Heart right ventricle (tissue), 16 donors: ENCODE measurements around the gene KIAA2012. TPM values are rescaled to one million over a fixed set of nuclear protein-coding genes. Genes with fewer than 3 reads are reported as not detected.

Experiments used
- ATAC-seq, 8 donors: fragments of 200-7000 bp; cut with Tn5 transposase; one replicate each; pipeline ENCODE4 v1.9.1; 2020; ENCODE audit warnings: mild to moderate bottlenecking in 8 of 8, moderate library complexity in 8 of 8, moderate number of reproducible peaks in 1 of 8
- DNase-seq, 2 donors: peaks; one replicate each; pipeline ENCODE4 v3.0.0-alpha.2; 2020
- H3K27ac ChIP-seq, 10 donors: fragments of 200-600 bp; sonication (generic) in 2 of 10; one replicate each; pipeline versions ENCODE4 v1.5.0 to v1.8.0; 2020 to 2022; ENCODE audit warnings: mild to moderate bottlenecking in 3 of 10
- H3K27me3 ChIP-seq, 7 donors: fragments of 200-600 bp; one replicate each; pipeline ENCODE4 v1.8.0; 2021 to 2022; ENCODE audit warnings: mild to moderate bottlenecking in 2 of 7
- H3K36me3 ChIP-seq, 9 donors: fragments of 200-600 bp; sonication (generic) in 1 of 9; one replicate each; pipeline versions ENCODE4 v1.5.0 to v1.8.0; 2020 to 2022; ENCODE audit warnings: mild to moderate bottlenecking in 2 of 9
- H3K4me1 ChIP-seq, 9 donors: fragments of 200-600 bp; sonication (generic) in 1 of 9; one replicate each; pipeline versions ENCODE4 v1.5.0 to v1.8.0; 2020 to 2022; ENCODE audit warnings: mild to moderate bottlenecking in 4 of 9
- H3K4me3 ChIP-seq, 10 donors: fragments of 200-600 bp; sonication (generic) in 2 of 10; one replicate each; pipeline versions ENCODE4 v1.5.0 to v1.8.0; 2020 to 2022; ENCODE audit warnings: mild to moderate bottlenecking in 7 of 10, moderate library complexity in 2 of 10
- H3K9me3 ChIP-seq, 11 donors: fragments of 200-600 bp in 10 of 11; sonication (generic) in 2 of 11; one replicate each; pipeline versions ENCODE4 v1.5.0 to v1.8.0; 2013 to 2022; ENCODE audit warnings: mild to moderate bottlenecking in 2 of 11, control low read depth in 1 of 11, moderate library complexity in 1 of 11
- whole genome bisulfite sequencing, 2 donors: extraction: QIAGEN DNeasy Blood & Tissue Kit; methylation state at CpG; one replicate each; pipeline ENCODE4 v1.1.7; 2013; ENCODE audit warnings: inconsistent platforms in 1 of 2; 5-methylcytosine and 5-hydroxymethylcytosine counted together
- intact Hi-C, 10 donors: fragments of 100-400 bp; cut with DNase I; formaldehyde crosslinking; loops; one replicate each; pipeline versions ENCODE4 v1.11.1 to v1.14.2; 2022
- polyA plus RNA-seq, 2 donors: library from polyadenylated mRNA; stranded (reverse); fragments of 200-250 nt; gene quantifications; one replicate each; pipeline ENCODE4 v1.2.3, GENCODE V29; 2013
- total RNA-seq, 10 donors: library from RNA; stranded (reverse); fragmentation: NEBNext Ultra II Directional in 3 of 10; extraction: Animal tissue kit (Norgen Biotek cat#: 25700) in 3 of 10; gene quantifications; one replicate each; pipeline versions ENCODE4 v1.2.1 to v1.2.4, GENCODE V29; 2021 to 2023
- TF ChIP-seq, protein P1 (sequence below), 9 donors: fragments of 200-600 bp; sonication (generic) in 2 of 9; IDR thresholded peaks; one replicate each; pipeline versions ENCODE4 v1.5.0 to v1.8.0; 2021 to 2022; ENCODE audit warnings: antibody characterized with exemption in 9 of 9, mild to moderate bottlenecking in 5 of 9, moderate library complexity in 1 of 9
- donor health status: Arrhythmogenic right ventricular cardiomyopathy.
- donor health status: ischemic (EF 13 %, LVEDD 7.1; RV severe dilation, severe dysfunction).
- donor health status: healthy with polysubstance abuse.
- donor health status: DM: no; HTN: yes; CAD: no.
- donor health status: DM: no; HTN: no; CAD: no.
- donor health status: ischemic (EF 25% LVEDD 6.9; RV normal size, moderate dysfunction).
- donor health status: ischemic (EF 25% LVEDD 5.7; RV mildly dilated, moderate dysfunction).
- donor health status: healthy.
- donor health status: DM: yes; HTN: yes; CAD: no.
- donor health status: Ischemic cardiomyopathy.
- donor health status: ischemic (EF 35%, LVEDD 5.7; RV mildly dilated, moderate dysfunction).
- donor health status: nonischemic (EF 11% LVEDD 7.7; RV severe dilation, severe dysfunction).
- donor health status: DM: yes; HTN: yes; CAD: no.
- donor health status: PGD.
- donor health status: ischemic (EF 29% LVEDD 5.4; RV normal size, mild dysfunction).
- donor health status: nonischemic (EF 23%, LVEDD 6.1; RV moderate dilation, normal function).

KIAA2012 gene
- total and polyA plus RNA-seq, 12 donors = not detected

DNA sequence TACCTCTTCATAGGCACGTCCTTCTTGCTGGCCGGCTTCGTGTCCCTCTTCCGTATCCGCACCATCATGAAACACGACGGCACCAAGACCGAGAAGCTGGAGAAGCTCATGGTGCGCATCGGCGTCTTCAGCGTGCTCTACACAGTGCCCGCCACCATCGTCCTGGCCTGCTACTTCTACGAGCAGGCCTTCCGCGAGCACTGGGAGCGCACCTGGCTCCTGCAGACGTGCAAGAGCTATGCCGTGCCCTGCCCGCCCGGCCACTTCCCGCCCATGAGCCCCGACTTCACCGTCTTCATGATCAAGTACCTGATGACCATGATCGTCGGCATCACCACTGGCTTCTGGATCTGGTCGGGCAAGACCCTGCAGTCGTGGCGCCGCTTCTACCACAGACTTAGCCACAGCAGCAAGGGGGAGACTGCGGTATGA lies 37.1 kb upstream of the KIAA2012 start:
- Histone ChIP-seq H3K27me3 (peaks cover 0 to 94% (median 49%) of the 10 kb centered on the region in 7 donors), H3K9me3 (no peaks in the 10 kb centered on the region), H3K4me1 (peaks cover 13 to 61% (median 49%) of the 10 kb centered on the region in 9 donors), H3K36me3 (no peaks in the 10 kb centered on the region), H3K27ac (peak overlapping the region in 5 of 10 donors; percentile 76 to 86 (median 80)), H3K4me3 (peak overlapping the region in 9 of 10 donors; percentile 22 to 87 (median 76))
- intact Hi-C loops = loop anchor here in 9 of 10 donors (2.0 to 10.0 kb wide), 12 partner anchors 81 to 251 kb away; partner anchors contain the start of gene ALS2 (in 1 of the 9)
- WGBS, 2 donors = 30 to 40% methylated on average over 32 of the region's 32 CpGs
- DNase-seq (peak in 1 of 2 donors; percentile 22), ATAC-seq (no peak)
- TF ChIP-seq, protein P1, sequence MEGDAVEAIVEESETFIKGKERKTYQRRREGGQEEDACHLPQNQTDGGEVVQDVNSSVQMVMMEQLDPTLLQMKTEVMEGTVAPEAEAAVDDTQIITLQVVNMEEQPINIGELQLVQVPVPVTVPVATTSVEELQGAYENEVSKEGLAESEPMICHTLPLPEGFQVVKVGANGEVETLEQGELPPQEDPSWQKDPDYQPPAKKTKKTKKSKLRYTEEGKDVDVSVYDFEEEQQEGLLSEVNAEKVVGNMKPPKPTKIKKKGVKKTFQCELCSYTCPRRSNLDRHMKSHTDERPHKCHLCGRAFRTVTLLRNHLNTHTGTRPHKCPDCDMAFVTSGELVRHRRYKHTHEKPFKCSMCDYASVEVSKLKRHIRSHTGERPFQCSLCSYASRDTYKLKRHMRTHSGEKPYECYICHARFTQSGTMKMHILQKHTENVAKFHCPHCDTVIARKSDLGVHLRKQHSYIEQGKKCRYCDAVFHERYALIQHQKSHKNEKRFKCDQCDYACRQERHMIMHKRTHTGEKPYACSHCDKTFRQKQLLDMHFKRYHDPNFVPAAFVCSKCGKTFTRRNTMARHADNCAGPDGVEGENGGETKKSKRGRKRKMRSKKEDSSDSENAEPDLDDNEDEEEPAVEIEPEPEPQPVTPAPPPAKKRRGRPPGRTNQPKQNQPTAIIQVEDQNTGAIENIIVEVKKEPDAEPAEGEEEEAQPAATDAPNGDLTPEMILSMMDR (IDR thresholded peaks at IDR 0.05) = no peak

DNA sequence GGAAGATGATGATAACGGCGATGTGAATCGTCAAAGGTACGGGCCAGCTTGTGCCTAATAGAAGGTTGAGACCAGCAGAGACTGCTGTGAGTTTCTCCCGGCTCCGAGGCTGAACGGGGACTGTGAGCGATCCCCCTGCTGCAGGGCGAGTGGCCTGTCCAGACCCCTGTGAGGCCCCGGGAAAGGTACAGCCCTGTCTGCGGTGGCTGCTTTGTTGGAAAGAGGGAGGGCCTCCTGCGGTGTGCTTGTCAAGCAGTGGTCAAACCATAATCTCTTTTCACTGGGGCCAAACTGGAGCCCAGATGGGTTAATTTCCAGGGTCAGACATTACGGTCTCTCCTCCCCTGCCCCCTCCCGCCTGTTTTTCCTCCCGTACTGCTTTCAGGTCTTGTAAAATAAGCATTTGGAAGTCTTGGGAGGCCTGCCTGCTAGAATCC lies 36.4 kb upstream of the KIAA2012 start:
- peak in 1 of 2 donors; percentile 16 for DNase-seq

DNA sequence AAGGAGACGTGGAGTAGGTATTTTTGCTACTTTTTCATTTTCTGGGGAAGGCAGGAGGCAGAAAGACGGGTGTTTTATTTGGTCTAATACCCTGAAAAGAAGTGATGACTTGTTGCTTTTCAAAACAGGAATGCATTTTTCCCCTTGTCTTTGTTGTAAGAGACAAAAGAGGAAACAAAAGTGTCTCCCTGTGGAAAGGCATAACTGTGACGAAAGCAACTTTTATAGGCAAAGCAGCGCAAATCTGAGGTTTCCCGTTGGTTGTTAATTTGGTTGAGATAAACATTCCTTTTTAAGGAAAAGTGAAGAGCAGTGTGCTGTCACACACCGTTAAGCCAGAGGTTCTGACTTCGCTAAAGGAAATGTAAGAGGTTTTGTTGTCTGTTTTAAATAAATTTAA lies 36.0 kb upstream of the KIAA2012 start:
- Histone ChIP-seq H3K4me1 (peaks cover 11 to 58% (median 45%) of the 10 kb centered on the region in 9 donors), H3K27ac (peak overlapping the region in 8 of 10 donors; percentile 5 to 86 (median 77)), H3K36me3 (no peaks in the 10 kb centered on the region), H3K4me3 (peak overlapping the region in 9 of 10 donors; percentile 22 to 87 (median 76)), H3K9me3 (no peaks in the 10 kb centered on the region), H3K27me3 (peaks cover 0 to 87% (median 49%) of the 10 kb centered on the region in 7 donors)
- TF ChIP-seq, protein P1 (IDR thresholded peaks at IDR 0.05) = no peak
- intact Hi-C loops = loop anchor here in 9 of 10 donors (5.0 to 10.0 kb wide), 11 partner anchors 82 to 252 kb away; partner anchors contain the start of gene ALS2 (in 1 of the 9)
- DNase-seq (no peak), ATAC-seq (no peak)
- WGBS, 2 donors = 33 to 47% methylated on average over 7 of the region's 7 CpGs

More for the DNA sequence above, 36.4 kb upstream of the KIAA2012 start:
- 29 to 31% methylated on average over 15 of the region's 15 CpGs for WGBS, 2 donors
- Histone ChIP-seq H3K36me3 (no peaks in the 10 kb centered on the region), H3K27ac (peak overlapping the region in 8 of 10 donors; percentile 5 to 86 (median 77)), H3K27me3 (peaks cover 0 to 92% (median 49%) of the 10 kb centered on the region in 7 donors), H3K9me3 (no peaks in the 10 kb centered on the region), H3K4me1 (peaks cover 13 to 61% (median 49%) of the 10 kb centered on the region in 9 donors), H3K4me3 (peak overlapping the region in 9 of 10 donors; percentile 22 to 87 (median 76))
- intact Hi-C loops = loop anchor here in 9 of 10 donors (5.0 to 10.0 kb wide), 11 partner anchors 82 to 252 kb away; partner anchors contain the start of gene ALS2 (in 1 of the 9)
- ATAC-seq = peak in 2 of 8 donors; percentile 6 to 9
- TF ChIP-seq, protein P1 (IDR thresholded peaks at IDR 0.05) = no peak

DNA sequence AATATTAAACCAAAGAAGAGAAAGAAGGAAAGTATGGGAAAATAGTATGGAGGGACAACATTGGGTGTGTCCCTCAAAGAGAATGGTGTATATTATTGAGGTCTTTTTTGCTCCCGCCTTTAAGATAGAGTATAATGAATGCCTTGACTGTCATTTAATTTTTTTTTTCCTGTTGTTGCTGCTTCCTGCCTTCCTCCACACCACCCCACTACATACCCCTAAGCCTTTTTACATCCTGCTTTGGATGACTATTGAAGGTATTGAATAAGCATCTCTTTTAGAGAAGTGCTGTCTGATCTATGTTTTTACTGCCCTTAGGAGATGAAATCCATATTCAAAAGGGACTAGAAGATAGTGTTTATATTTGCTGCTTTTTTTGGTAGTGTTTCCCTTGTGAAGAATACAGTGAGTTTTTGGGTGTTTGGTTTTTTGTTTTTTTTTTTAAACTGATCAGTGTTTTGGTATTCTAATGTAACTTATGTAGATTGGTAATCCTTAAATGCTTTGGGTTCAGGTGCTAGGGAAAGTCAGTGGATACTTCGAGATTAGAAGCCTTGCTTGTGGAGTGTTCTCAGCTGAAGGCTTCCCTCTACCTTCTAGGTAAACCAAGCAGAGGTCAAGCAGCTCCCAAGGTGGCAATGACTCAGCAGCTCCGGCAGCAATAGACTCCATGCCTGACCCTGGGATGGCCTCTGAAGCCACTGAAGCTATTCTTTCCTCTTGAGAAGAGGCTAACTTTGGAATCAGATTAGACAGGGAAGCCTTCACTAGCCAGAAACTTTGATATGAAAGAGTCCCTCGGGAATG lies 34.4 kb upstream of the KIAA2012 start:
- Histone ChIP-seq H3K36me3 (no peaks in the 10 kb centered on the region), H3K4me1 (peaks cover 10 to 51% (median 38%) of the 10 kb centered on the region in 9 donors), H3K27me3 (peaks cover 0 to 74% (median 49%) of the 10 kb centered on the region in 7 donors), H3K4me3 (peak overlapping the region in 6 of 10 donors; percentile 7 to 87 (median 80)), H3K27ac (peak overlapping the region; percentile 27 to 86 (median 76)), H3K9me3 (no peaks in the 10 kb centered on the region)
- WGBS, 2 donors = 34% methylated on average over 4 of the region's 4 CpGs
- intact Hi-C loops = loop anchor here in 9 of 10 donors (5.0 to 10.0 kb wide), 11 partner anchors 84 to 254 kb away; partner anchors contain the start of gene ALS2 (in 1 of the 9)
- TF ChIP-seq, protein P1 (IDR thresholded peaks at IDR 0.05) = no peak
- ATAC-seq (peak in 5 of 8 donors; percentile 27 to 59 (median 31)), DNase-seq (peak in 1 of 2 donors; percentile 23)
